Measurements from ENCODE around the gene TMEM41A.
"Not testable (repeated sequence)": the region's sequence is repeated elsewhere in the genome, so short reads cannot be mapped to it uniquely, and the experiment has no call there.

The TMEM41A gene

DNA sequence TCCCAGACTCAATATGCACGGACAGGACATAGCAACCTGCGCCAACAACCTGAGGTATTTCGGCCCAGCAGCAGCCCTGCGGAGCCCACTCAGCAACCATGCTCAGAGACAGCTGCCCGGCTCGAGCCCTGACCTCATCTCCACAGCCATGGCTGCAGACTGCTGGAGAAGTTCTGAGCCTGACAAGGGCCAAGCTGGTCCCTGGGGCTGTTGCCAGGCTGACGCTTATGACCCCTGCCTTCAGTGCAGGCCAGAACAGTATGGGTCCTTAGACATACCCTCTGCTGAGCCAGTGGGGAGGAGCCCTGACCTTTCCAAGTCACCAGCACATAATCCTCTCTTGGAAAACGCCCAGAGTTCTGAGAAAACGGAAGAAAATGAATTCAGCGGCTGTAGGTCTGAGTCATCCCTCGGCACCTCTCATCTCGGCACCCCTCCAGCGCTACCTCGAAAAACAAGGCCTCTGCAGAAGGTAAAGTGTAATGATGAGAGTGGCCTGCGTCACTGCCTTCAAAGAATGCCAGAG lies 25.5 kb downstream of the TMEM41A start:
- H3K27me3 ChIP-seq (replicated peaks; ENCODE audit: control insufficient read depth, insufficient read depth, low read length) = no peaks in the 10 kb centered on the region
- peaks cover 6% of the 10 kb centered on the region for H3K36me3 ChIP-seq (ENCODE audit: control insufficient read depth, insufficient read depth, low read length)
- H3K4me3 ChIP-seq (replicated peaks; ENCODE audit: low read depth, low read length) = no peak overlapping the region
- DNase-seq (ENCODE audit: extremely low read depth, insufficient read length) = no peak
- TF ChIP-seq, protein P1, sequence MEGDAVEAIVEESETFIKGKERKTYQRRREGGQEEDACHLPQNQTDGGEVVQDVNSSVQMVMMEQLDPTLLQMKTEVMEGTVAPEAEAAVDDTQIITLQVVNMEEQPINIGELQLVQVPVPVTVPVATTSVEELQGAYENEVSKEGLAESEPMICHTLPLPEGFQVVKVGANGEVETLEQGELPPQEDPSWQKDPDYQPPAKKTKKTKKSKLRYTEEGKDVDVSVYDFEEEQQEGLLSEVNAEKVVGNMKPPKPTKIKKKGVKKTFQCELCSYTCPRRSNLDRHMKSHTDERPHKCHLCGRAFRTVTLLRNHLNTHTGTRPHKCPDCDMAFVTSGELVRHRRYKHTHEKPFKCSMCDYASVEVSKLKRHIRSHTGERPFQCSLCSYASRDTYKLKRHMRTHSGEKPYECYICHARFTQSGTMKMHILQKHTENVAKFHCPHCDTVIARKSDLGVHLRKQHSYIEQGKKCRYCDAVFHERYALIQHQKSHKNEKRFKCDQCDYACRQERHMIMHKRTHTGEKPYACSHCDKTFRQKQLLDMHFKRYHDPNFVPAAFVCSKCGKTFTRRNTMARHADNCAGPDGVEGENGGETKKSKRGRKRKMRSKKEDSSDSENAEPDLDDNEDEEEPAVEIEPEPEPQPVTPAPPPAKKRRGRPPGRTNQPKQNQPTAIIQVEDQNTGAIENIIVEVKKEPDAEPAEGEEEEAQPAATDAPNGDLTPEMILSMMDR (IDR thresholded peaks at IDR 0.05; ENCODE audit: insufficient read depth, low read length, poor library complexity, severe bottlenecking) = no peak

DNA sequence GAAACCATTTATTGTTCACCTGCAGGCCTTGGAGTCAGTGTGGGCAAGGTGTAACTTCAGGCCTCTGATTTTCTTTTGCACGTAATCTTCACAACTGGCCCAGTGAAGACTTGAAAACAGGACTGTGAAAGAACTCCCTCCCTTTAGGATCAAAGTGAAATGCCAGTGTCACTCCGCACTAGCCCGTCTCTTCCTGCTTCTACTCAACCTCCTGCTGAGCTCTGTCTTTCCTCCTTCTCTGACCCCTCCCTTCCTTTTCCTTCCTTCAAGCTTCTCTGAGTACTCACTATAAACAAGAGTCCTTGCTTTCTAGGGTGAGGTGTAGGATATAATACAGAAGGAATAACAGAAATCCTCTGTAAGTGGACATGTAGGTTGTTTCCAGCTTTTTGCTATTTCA lies 28.5 kb downstream of the TMEM41A start:
- peaks cover 6% of the 10 kb centered on the region for H3K36me3 ChIP-seq (ENCODE audit: control insufficient read depth, insufficient read depth, low read length)
- no peak for DNase-seq (ENCODE audit: extremely low read depth, insufficient read length)
- no peaks in the 10 kb centered on the region for H3K27me3 ChIP-seq (replicated peaks; ENCODE audit: control insufficient read depth, insufficient read depth, low read length)
- TF ChIP-seq, protein P1 (IDR thresholded peaks at IDR 0.05; ENCODE audit: insufficient read depth, low read length, poor library complexity, severe bottlenecking) = no peak
- no peak overlapping the region for H3K4me3 ChIP-seq (replicated peaks; ENCODE audit: low read depth, low read length)

DNA sequence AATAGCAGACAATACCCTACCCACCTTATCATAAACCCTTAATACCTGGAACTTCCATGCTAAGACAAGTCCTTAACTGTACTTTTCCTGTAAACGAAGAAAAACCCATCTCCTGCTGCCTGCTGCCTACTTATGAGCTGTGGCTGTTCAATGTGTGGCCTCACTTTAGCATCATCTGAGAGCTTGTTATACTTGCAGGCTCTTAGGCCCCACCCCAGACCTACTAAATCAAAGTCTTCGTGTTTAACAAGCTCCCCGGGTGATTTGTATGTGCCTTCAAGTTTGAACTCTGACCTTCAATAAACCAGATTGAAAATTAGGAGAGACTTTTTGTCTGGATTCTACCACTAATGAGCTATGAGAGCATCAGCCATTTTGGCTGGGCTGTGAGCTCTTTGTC lies 29.3 kb downstream of the TMEM41A start:
- peaks cover 6% of the 10 kb centered on the region for H3K36me3 ChIP-seq (ENCODE audit: control insufficient read depth, insufficient read depth, low read length)
- H3K27me3 ChIP-seq (replicated peaks; ENCODE audit: control insufficient read depth, insufficient read depth, low read length) = no peaks in the 10 kb centered on the region
- no peak overlapping the region for H3K4me3 ChIP-seq (replicated peaks; ENCODE audit: low read depth, low read length)
- TF ChIP-seq, protein P1 (IDR thresholded peaks at IDR 0.05; ENCODE audit: insufficient read depth, low read length, poor library complexity, severe bottlenecking) = no peak
- no peak for DNase-seq (ENCODE audit: extremely low read depth, insufficient read length)

DNA sequence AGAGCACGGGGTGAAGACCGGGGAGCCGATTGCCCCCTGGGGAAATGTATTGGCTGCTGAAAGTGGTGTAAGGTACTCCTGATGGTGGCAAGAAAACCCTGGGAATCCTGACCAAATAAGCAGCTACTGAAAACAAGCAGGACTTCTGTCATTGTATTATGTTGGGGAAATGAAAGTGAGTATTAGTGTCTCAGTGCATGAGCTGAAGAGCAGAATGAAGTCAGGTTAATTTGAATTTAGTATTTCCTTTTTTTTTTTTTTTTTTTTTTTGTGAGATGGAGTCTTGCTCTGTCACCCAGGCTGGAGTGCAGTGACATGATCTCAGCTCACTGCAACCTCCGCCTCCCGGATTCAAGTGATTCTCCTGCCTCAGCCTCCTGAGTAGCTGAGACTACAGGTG lies 32.7 kb downstream of the TMEM41A start:
- not testable (repeated sequence) for H3K4me3 ChIP-seq (replicated peaks; ENCODE audit: low read depth, low read length); DNase-seq (ENCODE audit: extremely low read depth, insufficient read length); H3K27me3 ChIP-seq (replicated peaks; ENCODE audit: control insufficient read depth, insufficient read depth, low read length)

DNA sequence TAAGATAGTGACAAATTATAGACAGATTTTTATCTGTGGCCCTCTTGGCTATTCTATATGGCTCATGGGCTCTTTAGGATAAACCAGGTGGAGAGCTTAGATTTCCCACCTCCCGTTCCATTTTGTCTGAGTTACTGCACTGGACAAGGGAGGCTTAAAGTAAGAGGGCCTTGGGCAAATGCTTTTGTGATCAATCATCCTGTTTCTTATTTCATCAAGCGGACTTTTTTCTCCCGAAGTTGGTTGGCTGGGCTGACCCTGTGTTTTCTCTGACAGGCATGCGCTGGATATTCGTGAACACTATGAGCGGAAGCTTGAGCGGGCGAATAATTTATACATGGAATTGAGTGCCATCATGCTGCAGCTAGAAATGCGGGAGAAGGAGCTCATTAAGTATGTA lies 33.4 kb downstream of the TMEM41A start:
- no peak overlapping the region for H3K4me3 ChIP-seq (replicated peaks; ENCODE audit: low read depth, low read length)
- no peaks in the 10 kb centered on the region for H3K27me3 ChIP-seq (replicated peaks; ENCODE audit: control insufficient read depth, insufficient read depth, low read length)
- TF ChIP-seq, protein P1 (IDR thresholded peaks at IDR 0.05; ENCODE audit: insufficient read depth, low read length, poor library complexity, severe bottlenecking) = no peak
- DNase-seq (ENCODE audit: extremely low read depth, insufficient read length) = no peak
- H3K36me3 ChIP-seq (ENCODE audit: control insufficient read depth, insufficient read depth, low read length) = no peaks in the 10 kb centered on the region; the same call in 1 of the 2 replicates

More for the DNA sequence above, 32.7 kb downstream of the TMEM41A start:
- not testable (repeated sequence) for H3K36me3 ChIP-seq (ENCODE audit: control insufficient read depth, insufficient read depth, low read length)

DNA sequence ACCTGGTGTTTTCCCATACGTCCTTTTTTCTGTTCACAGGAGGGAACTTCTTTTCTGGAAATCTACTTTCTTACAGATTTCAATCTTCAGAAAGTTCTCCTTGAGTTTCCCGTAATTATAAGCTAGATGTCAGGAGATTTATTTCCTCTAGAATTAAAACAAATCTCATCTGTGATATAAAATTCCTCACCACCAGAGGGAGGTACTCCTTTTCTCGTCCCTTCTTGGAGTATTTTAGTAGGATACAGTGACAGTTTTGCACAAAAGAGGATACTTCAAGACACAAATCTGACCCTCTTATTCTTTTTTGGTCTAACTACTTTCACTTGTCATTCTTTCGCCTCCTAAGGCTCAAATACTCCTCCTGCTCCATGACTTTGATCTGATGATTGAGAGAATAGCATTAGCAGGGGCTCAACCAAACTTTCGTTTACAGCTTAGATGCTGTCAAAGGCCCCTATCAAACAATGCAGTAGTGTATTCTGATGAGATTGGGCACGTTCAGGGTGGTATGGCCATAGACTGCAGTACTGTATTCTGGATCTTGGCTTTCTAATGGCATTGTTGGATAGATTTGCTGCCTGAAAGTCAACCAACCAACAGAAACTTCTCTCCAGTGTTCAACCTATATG lies 38.0 kb downstream of the TMEM41A start:
- Histone ChIP-seq H3K27me3 (replicated peaks; ENCODE audit: control insufficient read depth, insufficient read depth, low read length) (no peaks in the 10 kb centered on the region), H3K36me3 (ENCODE audit: control insufficient read depth, insufficient read depth, low read length) (no peaks in the 10 kb centered on the region; the same call in 1 of the 2 replicates), H3K4me3 (replicated peaks; ENCODE audit: low read depth, low read length) (no peak overlapping the region)
- no peak for DNase-seq (ENCODE audit: extremely low read depth, insufficient read length)
- TF ChIP-seq, protein P1 (IDR thresholded peaks at IDR 0.05; ENCODE audit: insufficient read depth, low read length, poor library complexity, severe bottlenecking) = peak; percentile 16

Measured in GM06990 (cell line).